Measurements from ENCODE around the gene CDH3.

Gene CDH3

GRCh38 chr16:68629351-68629910 is 15.7 kb upstream of the CDH3 start:
- no peaks in the 10 kb centered on the region for H3K4me1 ChIP-seq (ENCODE audit: control insufficient read depth in 1 of 2, insufficient read depth in 2 of 2, low read length in 2 of 2)

GRCh38 chr16:68636064-68636560 is 9.0 kb upstream of the CDH3 start:
- H3K27me3 ChIP-seq (ENCODE audit: control insufficient read depth in 1 of 2, insufficient read depth in 2 of 2, low read length in 2 of 2) = no peaks in the 10 kb centered on the region
- no peaks in the 10 kb centered on the region for H3K36me3 ChIP-seq (ENCODE audit: control insufficient read depth in 1 of 2, insufficient read depth in 2 of 2, low read length in 2 of 2)
- H3K4me1 ChIP-seq (ENCODE audit: control insufficient read depth in 1 of 2, insufficient read depth in 2 of 2, low read length in 2 of 2) = no peaks in the 10 kb centered on the region
- H3K27ac ChIP-seq (ENCODE audit: low read depth, low read length) = no peak overlapping the region
- no peak overlapping the region for H3K9ac ChIP-seq (ENCODE audit: low read depth in 1 of 2, low read length in 2 of 2)
- no peak overlapping the region for H3K4me3 ChIP-seq (ENCODE audit: low read depth in 1 of 2, low read length in 2 of 2)
- H3K9me3 ChIP-seq (ENCODE audit: control insufficient read depth in 1 of 2, low read length in 2 of 2) = no peaks in the 10 kb centered on the region

More at GRCh38 chr16:68629351-68629910, 15.7 kb upstream of the CDH3 start:
- no peak overlapping the region for H3K4me3 ChIP-seq (ENCODE audit: low read depth in 1 of 2, low read length in 2 of 2)
- H3K9me3 ChIP-seq (ENCODE audit: control insufficient read depth in 1 of 2, low read length in 2 of 2) = no peaks in the 10 kb centered on the region
- H3K27ac ChIP-seq (ENCODE audit: low read depth, low read length) = no peak overlapping the region
- no peaks in the 10 kb centered on the region for H3K27me3 ChIP-seq (ENCODE audit: control insufficient read depth in 1 of 2, insufficient read depth in 2 of 2, low read length in 2 of 2)
- H3K36me3 ChIP-seq (ENCODE audit: control insufficient read depth in 1 of 2, insufficient read depth in 2 of 2, low read length in 2 of 2) = no peaks in the 10 kb centered on the region
- H3K9ac ChIP-seq (ENCODE audit: low read depth in 1 of 2, low read length in 2 of 2) = no peak overlapping the region

DNA sequence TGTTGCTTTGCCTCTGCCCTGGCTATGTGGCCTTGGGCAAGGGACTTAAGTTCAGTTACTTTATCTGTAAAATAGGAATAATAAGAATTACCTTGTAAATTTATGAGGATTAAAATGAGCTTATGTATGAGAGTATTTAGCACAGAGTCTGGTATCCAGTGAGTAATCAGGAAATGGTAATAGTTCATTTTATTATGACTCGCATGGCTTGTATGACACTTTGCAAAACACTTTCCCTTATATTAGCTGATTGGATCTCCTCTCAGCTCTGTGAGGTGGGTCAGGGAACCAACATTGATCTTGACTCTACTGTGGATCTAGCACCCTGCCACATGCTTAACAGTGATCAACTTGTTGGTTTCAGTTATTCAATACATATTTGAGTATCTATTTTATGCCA is 8.3 kb upstream of the CDH3 start:
- Histone ChIP-seq H3K36me3 (ENCODE audit: control insufficient read depth in 1 of 2, insufficient read depth in 2 of 2, low read length in 2 of 2) (no peaks in the 10 kb centered on the region), H3K9me3 (ENCODE audit: control insufficient read depth in 1 of 2, low read length in 2 of 2) (no peaks in the 10 kb centered on the region), H3K4me3 (ENCODE audit: low read depth in 1 of 2, low read length in 2 of 2) (no peak overlapping the region), H3K4me1 (ENCODE audit: control insufficient read depth in 1 of 2, insufficient read depth in 2 of 2, low read length in 2 of 2) (no peaks in the 10 kb centered on the region), H3K9ac (ENCODE audit: low read depth in 1 of 2, low read length in 2 of 2) (no peak overlapping the region), H3K27me3 (ENCODE audit: control insufficient read depth in 1 of 2, insufficient read depth in 2 of 2, low read length in 2 of 2) (no peaks in the 10 kb centered on the region), H3K27ac (ENCODE audit: low read depth, low read length) (no peak overlapping the region)

GRCh38 chr16:68640972-68641371 is 4.1 kb upstream of the CDH3 start:
- Histone ChIP-seq H3K4me1 (ENCODE audit: control insufficient read depth in 1 of 2, insufficient read depth in 2 of 2, low read length in 2 of 2) (peaks cover 0 to 17% of the 10 kb centered on the region in 2 donors), H3K27ac (ENCODE audit: low read depth, low read length) (no peak overlapping the region), H3K9me3 (ENCODE audit: control insufficient read depth in 1 of 2, low read length in 2 of 2) (no peaks in the 10 kb centered on the region), H3K9ac (ENCODE audit: low read depth in 1 of 2, low read length in 2 of 2) (no peak overlapping the region), H3K36me3 (ENCODE audit: control insufficient read depth in 1 of 2, insufficient read depth in 2 of 2, low read length in 2 of 2) (no peaks in the 10 kb centered on the region), H3K27me3 (ENCODE audit: control insufficient read depth in 1 of 2, insufficient read depth in 2 of 2, low read length in 2 of 2) (peaks cover 29% of the 10 kb centered on the region in 2 donors), H3K4me3 (ENCODE audit: low read depth in 1 of 2, low read length in 2 of 2) (no peak overlapping the region)

GRCh38 chr16:68642047-68642435 is 3.1 kb upstream of the CDH3 start:
- Histone ChIP-seq H3K4me3 (ENCODE audit: low read depth in 1 of 2, low read length in 2 of 2) (peak overlapping the region in 1 of 2 donors; percentile 25), H3K4me1 (ENCODE audit: control insufficient read depth in 1 of 2, insufficient read depth in 2 of 2, low read length in 2 of 2) (peaks cover 0 to 18% of the 10 kb centered on the region in 2 donors), H3K27ac (ENCODE audit: low read depth, low read length) (no peak overlapping the region), H3K36me3 (ENCODE audit: control insufficient read depth in 1 of 2, insufficient read depth in 2 of 2, low read length in 2 of 2) (no peaks in the 10 kb centered on the region), H3K9me3 (ENCODE audit: control insufficient read depth in 1 of 2, low read length in 2 of 2) (no peaks in the 10 kb centered on the region), H3K9ac (ENCODE audit: low read depth in 1 of 2, low read length in 2 of 2) (no peak overlapping the region), H3K27me3 (ENCODE audit: control insufficient read depth in 1 of 2, insufficient read depth in 2 of 2, low read length in 2 of 2) (peaks cover 35 to 39% of the 10 kb centered on the region in 2 donors)

- Histone ChIP-seq H3K4me1 (ENCODE audit: control insufficient read depth in 1 of 2, insufficient read depth in 2 of 2, low read length in 2 of 2) (peaks cover 0 to 18% of the 10 kb centered on the region in 2 donors), H3K4me3 (ENCODE audit: low read depth in 1 of 2, low read length in 2 of 2) (peak overlapping the region in 1 of 2 donors; percentile 25), H3K9ac (ENCODE audit: low read depth in 1 of 2, low read length in 2 of 2) (no peak overlapping the region), H3K9me3 (ENCODE audit: control insufficient read depth in 1 of 2, low read length in 2 of 2) (no peaks in the 10 kb centered on the region), H3K27me3 (ENCODE audit: control insufficient read depth in 1 of 2, insufficient read depth in 2 of 2, low read length in 2 of 2) (peaks cover 40 to 44% of the 10 kb centered on the region in 2 donors), H3K36me3 (ENCODE audit: control insufficient read depth in 1 of 2, insufficient read depth in 2 of 2, low read length in 2 of 2) (no peaks in the 10 kb centered on the region), H3K27ac (ENCODE audit: low read depth, low read length) (no peak overlapping the region)
Measured at GRCh38 chr16:68642436-68643101, 2.5 kb upstream of the CDH3 start.

GRCh38 chr16:68643227-68643626 is 1.9 kb upstream of the CDH3 start:
- Histone ChIP-seq H3K27me3 (ENCODE audit: control insufficient read depth in 1 of 2, insufficient read depth in 2 of 2, low read length in 2 of 2) (peaks cover 47 to 49% of the 10 kb centered on the region in 2 donors), H3K36me3 (ENCODE audit: control insufficient read depth in 1 of 2, insufficient read depth in 2 of 2, low read length in 2 of 2) (no peaks in the 10 kb centered on the region), H3K9me3 (ENCODE audit: control insufficient read depth in 1 of 2, low read length in 2 of 2) (no peaks in the 10 kb centered on the region), H3K4me3 (ENCODE audit: low read depth in 1 of 2, low read length in 2 of 2) (peak overlapping the region in 1 of 2 donors; percentile 25), H3K27ac (ENCODE audit: low read depth, low read length) (no peak overlapping the region), H3K4me1 (ENCODE audit: control insufficient read depth in 1 of 2, insufficient read depth in 2 of 2, low read length in 2 of 2) (peaks cover 0 to 18% of the 10 kb centered on the region in 2 donors), H3K9ac (ENCODE audit: low read depth in 1 of 2, low read length in 2 of 2) (no peak overlapping the region)

DNA sequence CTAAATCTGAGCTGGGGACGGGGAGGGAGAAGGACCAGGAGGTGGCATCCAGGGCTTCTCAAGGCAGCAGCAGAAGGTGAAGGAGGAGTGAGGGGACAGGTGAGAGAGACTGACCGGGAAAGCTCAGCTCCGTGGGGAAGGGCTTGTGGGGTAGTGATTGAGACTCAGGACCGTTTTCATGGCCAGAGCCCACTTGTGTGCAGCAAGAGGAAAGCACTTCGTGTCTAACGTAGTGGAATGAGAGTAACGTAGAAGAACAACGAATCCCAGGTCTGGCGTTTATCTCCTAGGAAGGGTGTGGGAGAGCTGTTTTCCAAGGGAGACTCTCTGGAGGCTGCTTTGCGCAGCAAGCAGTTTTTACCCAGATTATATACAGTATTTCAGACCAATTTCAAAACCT is 1.3 kb upstream of the CDH3 start:
- H3K9me3 ChIP-seq (ENCODE audit: control insufficient read depth in 1 of 2, low read length in 2 of 2) = no peaks in the 10 kb centered on the region
- H3K27me3 ChIP-seq (ENCODE audit: control insufficient read depth in 1 of 2, insufficient read depth in 2 of 2, low read length in 2 of 2) = peaks cover 49 to 50% of the 10 kb centered on the region in 2 donors
- peaks cover 0 to 18% of the 10 kb centered on the region in 2 donors for H3K4me1 ChIP-seq (ENCODE audit: control insufficient read depth in 1 of 2, insufficient read depth in 2 of 2, low read length in 2 of 2)
- no peak overlapping the region for H3K27ac ChIP-seq (ENCODE audit: low read depth, low read length)
- no peaks in the 10 kb centered on the region for H3K36me3 ChIP-seq (ENCODE audit: control insufficient read depth in 1 of 2, insufficient read depth in 2 of 2, low read length in 2 of 2)
- no peak overlapping the region for H3K4me3 ChIP-seq (ENCODE audit: low read depth in 1 of 2, low read length in 2 of 2)
- no peak overlapping the region for H3K9ac ChIP-seq (ENCODE audit: low read depth in 1 of 2, low read length in 2 of 2)

- Histone ChIP-seq H3K4me3 (ENCODE audit: low read depth in 1 of 2, low read length in 2 of 2) (no peak overlapping the region), H3K9ac (ENCODE audit: low read depth in 1 of 2, low read length in 2 of 2) (no peak overlapping the region), H3K27ac (ENCODE audit: low read depth, low read length) (no peak overlapping the region), H3K9me3 (ENCODE audit: control insufficient read depth in 1 of 2, low read length in 2 of 2) (no peaks in the 10 kb centered on the region), H3K27me3 (ENCODE audit: control insufficient read depth in 1 of 2, insufficient read depth in 2 of 2, low read length in 2 of 2) (peaks cover 49 to 50% of the 10 kb centered on the region in 2 donors), H3K4me1 (ENCODE audit: control insufficient read depth in 1 of 2, insufficient read depth in 2 of 2, low read length in 2 of 2) (peaks cover 0 to 18% of the 10 kb centered on the region in 2 donors), H3K36me3 (ENCODE audit: control insufficient read depth in 1 of 2, insufficient read depth in 2 of 2, low read length in 2 of 2) (no peaks in the 10 kb centered on the region)
Measured at GRCh38 chr16:68644296-68644695, 814 bp upstream of the CDH3 start.

GRCh38 chr16:68645494-68646388 is 631 bp downstream of the CDH3 start:
- peaks cover 0 to 18% of the 10 kb centered on the region in 2 donors for H3K4me1 ChIP-seq (ENCODE audit: control insufficient read depth in 1 of 2, insufficient read depth in 2 of 2, low read length in 2 of 2)
- H3K4me3 ChIP-seq (ENCODE audit: low read depth in 1 of 2, low read length in 2 of 2) = peak overlapping the region; percentile 62 to 68
- no peak overlapping the region for H3K9ac ChIP-seq (ENCODE audit: low read depth in 1 of 2, low read length in 2 of 2)
- peaks cover 49 to 50% of the 10 kb centered on the region in 2 donors for H3K27me3 ChIP-seq (ENCODE audit: control insufficient read depth in 1 of 2, insufficient read depth in 2 of 2, low read length in 2 of 2)
- no peak overlapping the region for H3K27ac ChIP-seq (ENCODE audit: low read depth, low read length)
- H3K9me3 ChIP-seq (ENCODE audit: control insufficient read depth in 1 of 2, low read length in 2 of 2) = no peaks in the 10 kb centered on the region
- no peaks in the 10 kb centered on the region for H3K36me3 ChIP-seq (ENCODE audit: control insufficient read depth in 1 of 2, insufficient read depth in 2 of 2, low read length in 2 of 2)

Data from duodenal mucosa (tissue), 2 donors.